Ramos (cell line): Measurements from ENCODE around the gene DMBX1.

ENCODE experiments used
- in situ Hi-C: fragments of 300-500 bp; cut with MboI; formaldehyde crosslinking; loops from one replicate; pipeline ENCODE4 v1.14.3; 2022; ENCODE audit warnings: low sequenced_read_pairs; ENCODE audit not compliant: unreplicated experiment

DMBX1 gene

GRCh38 chr1:46521414-46521813 lies 31.8 kb downstream of the DMBX1 start:
- in situ Hi-C loops: no loop called here

- in situ Hi-C loops: no loop called here
Measured at GRCh38 chr1:46522184-46522968, 32.7 kb downstream of the DMBX1 start.

GRCh38 chr1:46522969-46523320 lies 33.3 kb downstream of the DMBX1 start:
- in situ Hi-C loops: no loop called here

- in situ Hi-C loops: no loop called here
Measured at GRCh38 chr1:46523496-46524353, 34.1 kb downstream of the DMBX1 start.

- in situ Hi-C loops: loop anchor here (5.0 kb wide), 1 partner anchor 78 kb away; no protein-coding TSS in a partner anchor
Measured at GRCh38 chr1:46524843-46525242, 35.2 kb downstream of the DMBX1 start.

GRCh38 chr1:46525253-46525983 lies 35.8 kb downstream of the DMBX1 start:
- in situ Hi-C loops: loop anchor here (5.0 kb wide), 1 partner anchor 78 kb away; no protein-coding TSS in a partner anchor

GRCh38 chr1:46526013-46526690 lies 36.5 kb downstream of the DMBX1 start:
- in situ Hi-C loops: loop anchor here (5.0 kb wide), 1 partner anchor 79 kb away; no protein-coding TSS in a partner anchor

GRCh38 chr1:46526691-46527291 lies 37.2 kb downstream of the DMBX1 start:
- in situ Hi-C loops: loop anchor here (5.0 kb wide), 1 partner anchor 79 kb away; no protein-coding TSS in a partner anchor

- in situ Hi-C loops: loop anchor here (5.0 kb wide), 1 partner anchor 80 kb away; no protein-coding TSS in a partner anchor
Measured at GRCh38 chr1:46527474-46528296, 38.0 kb downstream of the DMBX1 start.

- in situ Hi-C loops: loop anchor here (5.0 kb wide), 1 partner anchor 81 kb away; no protein-coding TSS in a partner anchor
Measured at GRCh38 chr1:46528297-46528955, 38.8 kb downstream of the DMBX1 start.

- in situ Hi-C loops: loop anchor here (5.0 kb wide), 1 partner anchor 82 kb away; no protein-coding TSS in a partner anchor
Measured at GRCh38 chr1:46529031-46529630, 39.5 kb downstream of the DMBX1 start.

GRCh38 chr1:46530311-46530710 lies 40.7 kb downstream of the DMBX1 start:
- in situ Hi-C loops: no loop called here

GRCh38 chr1:46530791-46531409 lies 41.3 kb downstream of the DMBX1 start:
- in situ Hi-C loops: no loop called here

GRCh38 chr1:46532095-46532494 lies 42.5 kb downstream of the DMBX1 start:
- in situ Hi-C loops: no loop called here

GRCh38 chr1:46532498-46533178 lies 43.0 kb downstream of the DMBX1 start:
- in situ Hi-C loops: no loop called here

- in situ Hi-C loops: no loop called here
Measured at GRCh38 chr1:46533179-46533864, 43.7 kb downstream of the DMBX1 start.
